HEK293T (cell line): Measurements from ENCODE around the gene FADS1.

ENCODE experiments used
- ARNT ChIP-seq: fragments of 450-650 bp; IDR thresholded peaks from 2 replicates; pipeline ENCODE4 v1.6.1; 2017; ENCODE audit warnings: mild to moderate bottlenecking
- CTBP1 ChIP-seq: fragments of 450-650 bp; IDR thresholded peaks from 2 replicates; pipeline ENCODE4 v1.6.1; 2016; ENCODE audit warnings: borderline replicate concordance
- FOXA1 ChIP-seq: fragments of 450-650 bp; IDR thresholded peaks from 2 replicates; pipeline ENCODE4 v1.6.1; 2016; ENCODE audit warnings: mild to moderate bottlenecking
- FOXM1 ChIP-seq: fragments of 450-650 bp; IDR thresholded peaks from 2 replicates; pipeline ENCODE4 v1.6.1; 2017; ENCODE audit warnings: mild to moderate bottlenecking, borderline replicate concordance
- NFRKB ChIP-seq: fragments of 450-650 bp; IDR thresholded peaks from 2 replicates; pipeline ENCODE4 v1.6.1; 2016; ENCODE audit warnings: mild to moderate bottlenecking, moderate library complexity
- SP1 ChIP-seq: fragments of 450-650 bp; IDR thresholded peaks from 2 replicates; pipeline ENCODE4 v1.6.1; 2017
- ZNF384 ChIP-seq: fragments of 450-650 bp; IDR thresholded peaks from 2 replicates; pipeline ENCODE4 v1.6.1; 2016
- TF ChIP-seq, protein P1 (sequence below): fragments of 450-650 bp; IDR thresholded peaks from 2 replicates; pipeline ENCODE4 v1.6.1; 2016

DNA sequence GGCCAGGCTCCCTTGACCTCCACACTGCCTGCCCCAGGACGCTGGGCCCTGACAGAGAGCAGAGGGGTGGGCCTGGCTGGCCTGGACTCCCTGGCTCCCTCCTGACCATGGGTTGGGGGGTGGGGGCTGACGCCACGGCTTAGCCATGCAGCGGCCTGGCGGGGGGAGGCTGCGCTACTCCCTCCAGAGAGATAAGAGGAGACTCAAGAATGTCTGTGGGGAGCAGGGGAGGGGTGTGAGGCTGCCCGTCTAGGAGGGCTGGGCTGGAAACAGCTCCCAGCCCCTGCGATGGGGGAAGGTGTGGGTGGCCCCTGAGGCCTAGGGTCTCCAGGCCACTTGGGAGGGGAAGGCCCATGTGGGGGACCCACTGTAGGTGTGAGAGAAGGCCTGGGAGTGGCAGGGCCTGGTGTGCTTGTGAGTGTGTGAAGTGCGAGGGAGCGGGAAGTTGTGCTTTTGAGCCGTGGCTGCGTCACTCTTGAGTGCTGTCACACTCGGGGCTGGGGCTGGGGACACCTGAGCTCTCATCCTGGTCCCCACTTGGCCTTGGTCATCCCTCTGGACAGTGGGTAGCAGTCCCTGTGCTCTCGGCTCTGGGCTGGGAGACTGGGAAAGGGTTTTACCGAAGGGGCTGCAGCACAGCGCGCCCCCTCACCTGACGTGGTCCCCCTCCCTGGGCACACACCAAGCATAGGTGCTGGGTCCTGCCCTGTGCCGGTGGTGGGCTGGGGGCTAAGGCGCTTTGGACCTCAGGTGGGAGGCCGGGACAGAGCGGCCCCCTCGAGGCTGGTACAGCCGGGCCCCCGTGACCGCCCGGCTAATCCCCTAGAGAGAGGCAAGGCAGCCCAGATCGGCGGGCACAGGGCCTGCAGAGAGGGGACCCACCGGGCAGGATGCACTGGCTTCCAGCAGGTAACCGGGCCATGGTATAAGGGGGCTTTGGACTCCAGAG is 62.0 kb downstream of the FADS1 start:
- TF ChIP-seq SP1: no peak
- no peak for TF ChIP-seq FOXM1
- TF ChIP-seq, protein P1, sequence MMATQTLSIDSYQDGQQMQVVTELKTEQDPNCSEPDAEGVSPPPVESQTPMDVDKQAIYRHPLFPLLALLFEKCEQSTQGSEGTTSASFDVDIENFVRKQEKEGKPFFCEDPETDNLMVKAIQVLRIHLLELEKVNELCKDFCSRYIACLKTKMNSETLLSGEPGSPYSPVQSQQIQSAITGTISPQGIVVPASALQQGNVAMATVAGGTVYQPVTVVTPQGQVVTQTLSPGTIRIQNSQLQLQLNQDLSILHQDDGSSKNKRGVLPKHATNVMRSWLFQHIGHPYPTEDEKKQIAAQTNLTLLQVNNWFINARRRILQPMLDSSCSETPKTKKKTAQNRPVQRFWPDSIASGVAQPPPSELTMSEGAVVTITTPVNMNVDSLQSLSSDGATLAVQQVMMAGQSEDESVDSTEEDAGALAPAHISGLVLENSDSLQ: no peak
- TF ChIP-seq NFRKB: no peak
- TF ChIP-seq FOXA1: no peak
- TF ChIP-seq ZNF384: no peak
- no peak for TF ChIP-seq ARNT
- no peak for TF ChIP-seq CTBP1
